HG03521 (cell line): ENCODE data around the gene HPS1.
A peak's percentile ranks its signal among the peaks of the same experiment; 100 is the strongest.

Experiments used
- ATAC-seq: cut with Tn5 transposase; IDR thresholded peaks from one replicate; pipeline ENCODE4 v1.9.1; 2021; ENCODE audit warnings: mild to moderate bottlenecking, moderate library complexity; ENCODE audit not compliant: unreplicated experiment

HPS1 gene

DNA sequence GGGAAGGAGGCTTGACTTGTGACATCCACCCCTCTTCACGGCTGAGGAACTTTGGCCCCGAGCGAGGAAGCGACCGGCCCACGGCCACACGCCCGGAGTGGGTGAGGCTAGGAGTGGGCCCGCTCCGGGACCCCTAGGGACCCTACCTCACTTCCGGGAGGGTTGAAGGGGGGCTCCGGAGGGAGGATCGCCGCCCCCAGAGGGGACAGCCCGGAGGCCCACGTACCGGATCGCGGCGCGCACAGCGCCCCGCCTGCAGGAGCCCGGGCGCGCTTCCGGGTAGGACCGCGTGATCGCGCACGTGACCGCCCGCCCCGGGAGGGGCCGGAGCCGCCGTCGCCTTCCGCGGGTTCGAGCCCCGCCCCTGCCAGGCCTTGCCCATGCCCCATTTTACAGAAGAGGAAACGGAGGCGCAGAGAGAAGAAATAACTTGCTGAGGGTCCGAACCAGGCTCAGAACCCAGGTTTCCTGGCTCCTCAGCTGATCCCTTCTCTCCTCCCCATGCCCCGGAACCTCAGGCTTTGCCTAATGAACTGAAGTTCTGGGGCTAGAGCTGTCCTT is at the start of gene HPS1:
HPS1 (minus strand) TSS at position 275 of the 561 bp plus-strand sequence. CDS start 3,695 bp downstream, outside the sequence.
- peak; percentile 87 for ATAC-seq

DNA sequence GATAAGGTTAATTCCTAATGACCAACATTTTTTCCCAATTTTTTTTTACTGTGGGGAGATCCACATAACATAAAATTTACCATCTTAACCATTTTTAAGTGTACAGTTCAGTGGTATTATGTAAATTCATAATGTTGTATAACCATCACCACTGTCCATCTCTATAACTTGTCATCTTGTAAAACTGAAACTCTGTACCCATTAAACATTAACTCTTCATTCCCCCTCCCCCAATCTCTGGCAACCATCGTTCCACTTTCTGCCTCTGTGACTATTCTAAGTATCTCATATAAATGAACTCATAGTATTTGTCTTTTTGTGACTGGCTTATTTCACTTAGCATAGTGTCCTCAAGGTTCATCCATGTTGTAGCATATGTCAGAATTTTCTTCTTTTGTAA is 46.0 kb upstream of the HPS1 start:
- no peak for ATAC-seq

DNA sequence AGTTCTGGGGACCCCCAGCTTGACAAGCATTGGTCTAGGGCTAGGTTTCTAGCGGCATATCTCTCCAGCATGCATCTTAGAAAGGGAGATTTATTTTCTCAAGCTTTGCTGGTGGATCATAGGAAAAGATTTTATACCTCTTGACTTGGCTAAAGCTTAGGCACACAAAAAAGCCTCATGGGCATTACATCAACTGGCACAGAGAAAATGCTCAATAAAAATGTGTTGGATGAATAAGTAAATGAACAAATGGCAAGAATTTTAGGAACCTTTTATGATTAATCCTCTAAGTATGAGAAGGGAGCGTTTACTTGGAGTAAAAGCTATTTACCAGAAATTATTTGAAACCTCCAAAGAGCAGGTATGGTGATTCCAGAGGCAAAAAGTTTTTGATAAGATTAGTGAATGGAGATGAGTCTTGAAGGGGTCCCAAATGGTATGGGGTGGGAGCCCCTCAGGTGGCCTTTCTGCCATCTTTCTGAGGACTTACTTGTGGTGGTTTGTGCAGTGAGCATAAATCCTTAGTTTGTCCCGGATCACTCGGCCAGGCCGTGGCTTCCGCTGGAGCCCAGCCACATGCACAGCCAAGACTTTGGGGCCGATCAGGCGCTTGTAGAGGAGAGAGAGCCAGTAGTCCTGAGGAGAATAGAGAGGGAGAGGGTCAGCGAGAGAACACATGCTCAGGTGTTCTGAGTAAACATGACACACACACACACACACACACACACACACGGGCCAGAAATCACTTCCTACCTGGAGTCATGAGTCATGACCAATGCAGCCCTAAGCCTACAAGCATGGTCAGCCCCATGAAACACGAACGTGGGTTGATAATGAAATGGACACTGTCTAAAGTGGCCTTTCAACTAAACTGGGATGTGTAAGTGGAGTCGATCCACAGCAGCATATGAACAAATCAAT is 43.1 kb upstream of the HPS1 start:
- ATAC-seq: no peak

DNA sequence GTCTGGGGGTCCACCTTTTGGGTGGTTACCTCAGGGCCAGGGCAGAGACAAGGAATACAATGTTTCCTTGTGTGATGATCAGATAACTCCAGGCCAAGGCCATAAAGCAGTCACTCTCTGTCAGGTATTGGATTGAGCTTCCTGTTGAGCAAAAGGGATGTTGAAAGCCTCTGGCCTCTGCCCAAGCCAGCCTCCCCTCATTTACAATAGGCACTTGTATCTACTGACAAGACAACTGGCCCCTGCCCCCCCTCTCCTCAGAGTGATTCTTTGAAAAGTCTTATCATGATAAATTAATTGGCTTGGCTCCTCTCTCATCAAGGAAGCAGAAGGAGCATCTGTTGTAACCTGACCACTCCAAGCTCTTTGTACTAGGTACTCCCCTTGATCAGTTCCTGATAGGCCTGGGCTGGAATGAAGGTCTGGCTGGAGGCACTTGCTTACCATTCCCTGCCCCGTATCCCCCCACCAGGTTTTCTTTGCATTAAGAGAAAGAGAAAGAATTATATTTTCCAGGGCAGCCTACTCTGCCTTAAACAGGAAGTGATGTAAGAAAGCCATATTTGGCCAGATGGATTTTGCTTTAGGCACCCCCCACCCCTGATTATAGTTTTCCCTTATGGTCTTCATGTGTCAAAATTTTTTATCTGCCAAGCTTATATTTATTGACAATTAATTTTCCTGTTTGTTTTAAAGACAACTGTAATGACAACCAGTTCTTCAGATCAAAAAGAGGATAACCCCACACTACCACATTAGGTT is 42.1 kb upstream of the HPS1 start:
- no peak for ATAC-seq

DNA sequence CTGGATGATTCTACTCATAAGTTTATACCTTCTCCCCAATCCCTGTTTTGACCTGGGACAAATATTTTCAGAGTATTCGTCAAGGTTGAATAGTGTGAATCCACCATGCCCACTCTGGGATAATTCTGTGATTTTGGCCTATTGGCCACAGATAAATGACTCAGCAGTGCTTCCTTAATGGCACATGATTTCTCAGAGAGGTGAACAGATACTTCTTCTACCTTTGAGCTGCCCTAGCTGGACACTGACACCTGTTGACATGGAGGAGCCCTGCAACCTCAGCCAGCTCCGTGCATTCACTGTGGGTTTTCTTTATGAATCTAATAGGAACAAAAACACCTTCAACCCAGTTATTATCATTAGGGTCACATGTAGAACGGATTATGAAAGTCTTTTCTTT is 40.9 kb upstream of the HPS1 start:
- ATAC-seq: no peak

DNA sequence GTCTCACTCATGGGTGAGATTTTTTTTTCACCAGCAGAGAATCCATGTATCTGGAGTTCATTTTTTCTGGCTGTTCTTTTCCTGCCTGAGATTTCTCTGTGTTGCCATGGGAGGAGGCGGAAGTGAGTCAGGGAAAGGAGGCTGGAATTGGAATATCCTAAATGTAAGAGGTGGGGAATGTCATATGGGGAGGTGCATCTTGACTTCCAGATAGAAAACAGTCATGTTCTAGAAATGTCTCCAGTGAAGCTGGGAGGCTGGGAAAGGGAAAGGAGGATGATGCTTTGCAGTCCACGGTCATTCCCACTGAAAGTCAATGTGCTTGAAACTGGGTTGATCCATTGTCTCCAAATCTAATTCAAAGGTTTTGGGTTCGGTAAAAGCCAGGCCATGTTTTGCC is 39.7 kb upstream of the HPS1 start:
- ATAC-seq: no peak

DNA sequence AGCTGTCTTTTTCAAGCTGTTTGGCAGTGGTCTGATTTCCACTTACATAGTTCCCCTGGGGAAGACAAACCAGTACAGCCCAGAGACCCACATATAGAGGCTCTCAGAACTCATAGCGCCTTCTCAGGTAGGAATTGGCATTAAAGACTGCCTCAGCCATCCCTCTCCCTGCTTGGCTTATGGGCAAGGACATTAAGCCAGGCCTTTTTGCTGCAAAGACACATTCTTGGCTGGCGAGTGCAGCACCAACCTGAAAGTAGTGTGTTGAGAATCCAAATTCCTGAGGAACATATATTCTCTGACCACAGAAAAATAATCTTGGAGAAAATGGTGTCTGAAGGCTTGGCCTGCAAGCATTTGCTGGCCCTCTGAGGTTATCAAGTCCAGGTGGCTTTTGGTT is 39.2 kb upstream of the HPS1 start:
- no peak for ATAC-seq

DNA sequence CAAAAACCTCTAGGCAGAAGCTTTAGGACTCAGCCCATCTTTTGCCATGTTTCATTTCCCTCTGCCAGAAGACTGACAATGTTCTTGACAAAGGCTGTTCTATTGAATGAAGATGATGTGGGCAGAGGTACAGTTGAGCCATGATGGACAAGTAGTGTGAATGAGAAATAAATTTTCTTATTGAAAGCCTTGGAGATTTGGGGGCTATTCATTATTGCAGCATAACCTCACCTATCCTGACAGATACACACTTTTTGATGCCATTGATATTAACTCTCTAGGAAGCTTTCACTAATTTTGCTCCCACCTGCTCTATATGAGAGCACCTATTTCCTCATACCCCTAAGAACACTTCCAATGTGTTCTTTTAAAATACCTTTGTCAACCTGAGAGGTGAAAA is 36.9 kb upstream of the HPS1 start:
- no peak for ATAC-seq

DNA sequence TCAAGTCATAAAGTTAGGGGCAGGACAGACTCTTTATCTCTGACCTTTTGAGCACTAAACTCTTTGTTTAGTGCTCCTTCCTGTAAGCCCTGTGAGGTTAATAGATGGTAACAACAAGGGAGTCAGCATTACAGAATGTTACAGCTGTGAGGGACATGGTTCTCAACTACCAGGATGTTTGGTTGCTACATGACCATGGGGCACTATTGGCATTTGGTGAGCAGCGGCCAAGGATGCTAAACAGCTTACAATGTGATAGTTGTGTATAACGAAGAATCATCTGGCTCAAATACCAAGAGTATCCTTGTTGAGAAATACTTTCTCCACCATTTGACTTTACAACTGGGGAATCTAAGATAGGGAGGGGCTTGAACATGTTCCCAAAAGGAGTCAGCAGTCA is 35.4 kb upstream of the HPS1 start:
- ATAC-seq: no peak

DNA sequence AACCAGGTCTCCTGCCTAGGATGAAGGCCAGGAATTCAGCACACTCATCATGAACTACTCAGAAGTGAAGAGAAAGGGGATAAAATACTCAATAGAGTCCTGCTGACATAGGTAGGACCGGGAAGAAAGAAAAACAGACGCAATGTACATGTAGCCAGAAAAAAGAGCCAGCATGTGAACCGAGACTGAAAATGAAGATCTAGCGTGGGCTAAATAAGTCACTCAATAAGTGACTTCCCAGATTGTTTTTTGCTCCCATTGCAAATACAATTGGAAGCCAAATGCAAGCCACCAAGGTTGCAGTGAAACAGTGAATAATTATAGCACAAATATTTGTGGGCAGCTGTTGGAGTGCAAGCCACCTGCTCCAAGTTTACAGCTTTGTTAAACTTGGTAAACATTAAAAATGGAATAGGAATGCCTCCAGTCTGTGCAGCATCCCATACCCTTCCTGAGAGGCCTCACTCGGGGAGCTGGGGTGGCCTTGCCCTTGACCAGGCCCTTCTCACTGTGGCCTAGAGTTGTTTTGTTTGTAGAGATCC is 34.7 kb upstream of the HPS1 start:
- no peak for ATAC-seq

DNA sequence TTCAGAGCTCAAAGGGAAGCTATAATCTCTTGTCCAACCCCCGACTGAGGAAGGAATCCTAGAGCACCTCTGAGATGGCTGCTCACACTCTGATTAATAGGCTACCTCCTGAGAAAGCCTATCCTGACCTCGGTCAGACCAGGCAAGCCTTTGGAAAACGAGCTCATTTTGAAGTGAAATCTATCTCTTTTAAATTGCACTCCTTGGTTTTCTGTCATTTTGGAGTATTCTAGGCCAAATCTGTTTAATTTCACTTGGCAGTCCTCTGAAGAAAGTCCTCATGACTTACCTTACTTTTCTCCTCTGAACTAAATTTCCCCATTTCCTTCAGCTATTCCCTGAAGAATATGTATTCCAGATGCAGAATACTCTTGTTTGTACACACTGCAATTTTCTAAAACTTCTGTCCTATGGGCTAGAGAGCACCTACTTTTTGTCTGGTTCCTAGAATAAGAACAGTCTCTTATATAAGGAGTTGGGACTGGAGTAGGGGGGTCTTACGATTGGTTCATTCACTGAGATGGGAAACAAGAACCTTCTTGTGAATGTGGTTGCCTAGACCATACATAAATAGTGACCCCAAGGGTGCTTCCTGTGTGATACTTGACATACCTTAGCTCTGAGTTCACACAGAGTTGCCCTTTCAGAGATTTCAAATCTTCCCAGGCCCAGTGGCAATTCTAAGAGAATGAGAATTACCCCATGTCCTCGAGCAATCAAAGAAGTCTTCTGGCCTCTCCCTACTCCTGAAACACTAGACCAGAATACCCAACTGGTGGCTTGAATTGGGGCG is 31.9 kb upstream of the HPS1 start:
- ATAC-seq: no peak

DNA sequence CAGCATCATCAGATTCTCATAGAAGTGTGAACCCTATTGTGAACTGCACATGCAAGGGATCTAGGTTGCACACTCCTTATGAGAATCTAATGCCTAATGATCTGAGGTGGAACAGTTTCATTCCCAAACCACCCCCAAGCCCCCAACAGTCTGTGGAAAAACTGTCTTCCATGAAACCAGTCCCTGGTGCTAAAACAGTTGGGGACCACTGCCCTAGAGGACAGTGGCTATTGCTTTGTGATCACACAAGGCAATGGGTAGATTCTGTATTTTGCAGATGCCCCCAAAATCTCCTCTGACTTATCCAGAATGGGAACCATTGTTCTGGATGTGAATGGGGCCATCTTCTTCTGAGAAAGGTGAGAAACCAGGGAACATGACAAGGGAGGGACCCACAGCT is 31.1 kb upstream of the HPS1 start:
- ATAC-seq: no peak

DNA sequence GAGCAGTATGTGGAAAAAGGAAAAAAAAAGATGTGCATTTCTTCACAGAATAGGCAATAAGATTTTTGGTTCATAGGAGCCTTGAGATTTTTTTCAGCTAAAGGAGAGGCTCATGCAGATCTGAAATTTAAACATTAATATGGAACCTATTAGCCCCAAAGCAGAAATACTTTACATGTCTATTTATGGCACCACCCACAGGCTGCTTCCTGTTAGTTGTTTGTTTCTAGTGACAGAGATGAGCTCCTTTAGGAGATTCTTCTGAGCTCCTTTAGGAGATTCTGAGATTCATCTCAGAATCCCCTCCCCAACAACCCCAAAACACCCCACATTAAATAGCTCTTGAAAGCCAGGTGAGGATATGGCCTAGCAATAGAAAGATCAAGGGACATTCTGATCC is 27.9 kb upstream of the HPS1 start:
- ATAC-seq: peak; percentile 47

DNA sequence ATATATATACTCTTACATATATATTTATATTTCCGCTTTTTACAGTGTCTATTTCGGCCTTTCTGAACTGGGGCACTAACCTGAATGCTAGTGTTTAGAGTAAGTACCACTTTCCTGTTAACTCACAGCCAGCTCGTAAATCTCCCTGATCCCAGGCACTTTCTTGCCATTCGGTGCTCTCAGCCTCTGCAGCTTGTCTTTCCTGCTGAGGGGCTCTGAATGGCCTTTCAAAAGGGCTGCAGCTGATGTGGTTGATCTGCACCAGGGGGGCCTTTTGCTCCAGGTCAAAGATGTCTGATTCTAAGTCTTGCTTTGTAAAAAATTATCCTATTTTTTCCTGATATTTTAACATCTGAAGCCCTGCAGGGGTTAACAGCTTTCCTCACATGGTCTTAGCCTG is 25.5 kb upstream of the HPS1 start:
- no peak for ATAC-seq

DNA sequence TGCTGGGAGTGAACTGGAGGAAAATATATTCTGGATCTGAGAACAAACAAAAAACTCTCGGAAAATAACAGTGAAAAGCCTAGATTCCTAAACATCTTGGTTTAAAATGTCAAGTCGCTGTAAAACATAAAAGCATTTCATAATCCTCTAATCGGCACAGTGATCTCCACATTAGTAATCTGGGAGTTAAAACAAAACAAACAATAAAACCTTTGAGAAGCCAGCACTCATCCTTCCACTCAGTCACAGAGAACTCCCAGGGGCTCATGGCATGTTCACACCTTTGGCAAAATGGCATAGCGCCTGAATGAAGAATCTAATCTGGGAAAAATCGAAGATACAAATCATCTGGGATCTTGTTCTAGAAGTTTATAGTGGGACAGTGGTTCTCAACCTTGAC is 24.1 kb upstream of the HPS1 start:
- no peak for ATAC-seq

DNA sequence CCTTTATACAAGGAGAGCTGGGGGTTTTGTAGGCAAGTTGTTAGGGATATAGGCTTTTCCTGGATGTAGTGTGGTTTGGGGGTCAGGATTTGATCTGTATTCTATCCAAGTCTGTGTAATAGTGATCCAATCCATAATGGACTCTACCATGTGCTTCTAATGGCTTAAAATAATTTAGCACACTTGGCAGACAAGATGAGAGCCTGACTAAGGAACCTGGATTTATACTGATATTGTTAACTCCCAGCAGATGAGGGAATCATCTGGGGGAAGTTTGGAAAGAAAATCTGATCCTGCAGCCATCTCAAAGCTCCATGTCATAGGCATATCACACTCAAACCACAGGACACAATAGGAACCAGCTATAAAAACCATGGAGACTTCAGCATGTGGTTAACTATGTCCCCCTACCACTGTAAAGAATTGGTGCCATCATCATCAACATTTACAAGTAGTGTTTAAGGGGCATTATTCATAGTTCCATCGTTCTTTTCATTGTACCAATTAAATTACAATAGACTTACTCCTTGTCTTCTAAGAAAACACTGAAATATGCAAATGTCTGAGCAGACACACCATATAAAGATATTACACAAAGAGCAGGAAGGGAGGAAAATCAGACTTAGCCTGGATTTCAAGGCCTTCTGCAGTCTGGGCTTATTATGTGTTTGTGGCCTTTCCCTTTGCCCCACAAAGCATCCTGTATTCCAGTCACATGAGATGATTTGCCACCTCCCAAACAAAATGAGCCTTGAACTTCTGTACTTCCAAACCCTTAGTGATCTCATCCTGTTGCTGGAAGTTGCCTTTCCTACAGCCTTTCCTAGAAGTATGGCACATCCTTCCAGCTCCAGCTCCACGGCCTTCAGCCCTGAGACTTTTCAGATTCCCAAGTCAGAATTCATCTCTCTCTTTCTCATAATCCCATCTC is 22.5 kb upstream of the HPS1 start:
- no peak for ATAC-seq

DNA sequence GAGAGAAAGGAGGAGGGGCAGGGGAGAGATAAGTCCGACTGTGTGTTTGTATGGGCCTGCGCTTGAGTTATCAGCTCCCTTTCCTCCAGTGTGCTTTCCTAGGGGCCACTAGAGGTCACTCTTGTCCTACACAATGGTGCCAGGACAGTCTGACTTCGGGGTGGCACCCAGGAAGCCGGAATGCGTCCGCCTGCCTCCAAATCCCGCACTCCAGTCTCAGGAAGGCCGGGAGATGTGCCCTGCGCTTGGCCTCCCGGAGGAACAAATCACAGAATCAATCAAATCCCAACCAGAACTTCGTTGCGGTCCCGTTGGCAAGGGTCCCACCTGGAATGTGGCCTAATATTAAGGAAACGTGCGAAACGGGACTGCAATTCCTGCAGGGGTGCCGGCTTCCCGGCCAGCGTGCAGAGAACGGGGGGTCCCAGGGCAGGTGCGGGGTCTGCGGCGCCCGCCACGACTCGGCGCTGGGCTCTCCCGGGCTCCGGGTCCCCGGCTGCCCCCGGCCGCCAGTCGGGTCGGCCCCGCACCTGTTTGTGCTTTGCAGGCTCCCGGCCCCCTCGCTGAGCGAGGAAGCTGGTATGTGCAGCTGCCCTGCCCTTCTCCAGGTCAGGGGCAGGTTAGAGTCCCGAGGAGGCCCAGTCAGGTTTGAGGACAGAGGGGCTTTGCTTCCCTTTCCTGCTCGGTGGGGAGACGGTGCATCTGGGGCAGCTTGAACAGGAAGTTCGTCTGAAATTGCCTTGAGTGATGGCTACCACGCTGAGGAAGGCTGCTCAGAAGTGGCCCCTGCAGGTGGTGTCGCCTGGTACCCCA is 21.0 kb upstream of the HPS1 start:
- peak; percentile 94 for ATAC-seq

DNA sequence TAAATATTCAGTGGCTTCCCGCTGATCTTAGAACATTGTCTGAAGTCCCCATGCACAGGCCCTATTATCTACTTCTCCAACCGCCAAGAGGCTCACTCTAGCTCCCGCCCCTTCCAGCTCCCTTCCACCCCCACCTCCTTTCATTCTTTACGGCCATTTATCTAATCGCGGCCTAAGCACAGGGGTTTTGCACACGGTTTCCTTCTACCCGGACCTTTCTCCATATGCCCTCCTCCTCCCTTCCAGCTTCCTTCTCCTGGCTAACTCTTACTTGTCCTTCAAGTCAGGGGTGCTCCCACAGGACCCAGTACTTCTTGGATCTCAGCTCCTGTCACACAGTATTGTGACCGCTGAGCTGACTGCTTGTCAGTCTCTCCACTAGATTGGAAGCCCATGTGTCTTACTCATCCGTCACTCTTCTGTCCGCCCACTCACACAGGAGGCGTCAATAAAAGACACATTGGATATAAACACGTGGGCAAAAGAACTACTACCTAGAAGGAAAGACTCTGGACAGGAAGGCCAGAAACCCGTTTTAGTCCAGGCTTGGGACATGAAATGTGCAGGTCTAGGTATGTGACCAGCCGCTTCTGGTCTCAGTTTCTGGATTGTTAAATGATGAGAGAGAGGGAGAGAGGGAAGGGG is 20.2 kb upstream of the HPS1 start:
- no peak for ATAC-seq
